HepG2 (cell line): Measurements from ENCODE around the gene NMT2.

Experiments
- KDM4B ChIP-seq: sonication (generic); formaldehyde crosslinking; IDR thresholded peaks from 2 replicates; pipeline ENCODE4 v1.4.0; 2020; ENCODE audit warnings: missing genetic modification reagents
- PRMT3 ChIP-seq: sonication (generic); formaldehyde crosslinking; IDR thresholded peaks from 2 replicates; pipeline ENCODE4 v1.8.1; 2022; ENCODE audit warnings: low read depth, mild to moderate bottlenecking, moderate library complexity, missing genetic modification reagents, borderline replicate concordance
- ZNF768 ChIP-seq: sonication (generic); formaldehyde crosslinking; IDR thresholded peaks from 2 replicates; pipeline ENCODE4 v1.4.0; 2020; ENCODE audit warnings: missing genetic modification reagents
- TF ChIP-seq, protein P1 (sequence below): sonication (generic); formaldehyde crosslinking; IDR thresholded peaks from 2 replicates; pipeline ENCODE4 v1.5.0; 2020; ENCODE audit warnings: mild to moderate bottlenecking, missing genetic modification reagents, moderate library complexity
- TF ChIP-seq, protein P2 (sequence below): sonication (generic); formaldehyde crosslinking; conservative IDR thresholded peaks from 2 replicates; pipeline ENCODE4 v1.5.0; 2020; ENCODE audit warnings: missing genetic modification reagents
- TF ChIP-seq, protein P3 (sequence below): sonication (generic); formaldehyde crosslinking; IDR thresholded peaks from 2 replicates; pipeline ENCODE4 v1.4.0; 2020; ENCODE audit warnings: mild to moderate bottlenecking, missing genetic modification reagents
- TF ChIP-seq, protein P4 (sequence below): sonication (generic); formaldehyde crosslinking; IDR thresholded peaks from 2 replicates; pipeline ENCODE4 v1.4.0; 2020; ENCODE audit warnings: missing genetic modification reagents

DNA sequence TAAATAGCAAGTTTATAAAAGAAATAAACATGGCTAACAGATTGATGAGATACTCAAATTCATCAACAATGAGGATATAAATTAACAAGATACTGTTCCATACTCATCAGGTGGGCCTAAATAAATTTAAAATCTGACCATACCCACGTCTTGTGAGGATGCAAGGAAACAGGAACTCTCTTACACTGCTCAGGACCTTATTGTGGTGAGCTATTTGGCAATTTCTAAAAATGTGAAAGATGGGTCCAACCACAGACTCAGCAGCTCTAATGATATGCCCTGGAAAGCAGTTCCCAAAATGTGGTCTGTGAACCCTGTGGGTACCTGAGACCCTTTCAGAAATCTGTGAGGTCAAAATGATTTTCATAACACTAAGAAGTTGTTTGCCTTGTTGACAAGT is 49.9 kb downstream of the NMT2 start:
- TF ChIP-seq, protein P1, sequence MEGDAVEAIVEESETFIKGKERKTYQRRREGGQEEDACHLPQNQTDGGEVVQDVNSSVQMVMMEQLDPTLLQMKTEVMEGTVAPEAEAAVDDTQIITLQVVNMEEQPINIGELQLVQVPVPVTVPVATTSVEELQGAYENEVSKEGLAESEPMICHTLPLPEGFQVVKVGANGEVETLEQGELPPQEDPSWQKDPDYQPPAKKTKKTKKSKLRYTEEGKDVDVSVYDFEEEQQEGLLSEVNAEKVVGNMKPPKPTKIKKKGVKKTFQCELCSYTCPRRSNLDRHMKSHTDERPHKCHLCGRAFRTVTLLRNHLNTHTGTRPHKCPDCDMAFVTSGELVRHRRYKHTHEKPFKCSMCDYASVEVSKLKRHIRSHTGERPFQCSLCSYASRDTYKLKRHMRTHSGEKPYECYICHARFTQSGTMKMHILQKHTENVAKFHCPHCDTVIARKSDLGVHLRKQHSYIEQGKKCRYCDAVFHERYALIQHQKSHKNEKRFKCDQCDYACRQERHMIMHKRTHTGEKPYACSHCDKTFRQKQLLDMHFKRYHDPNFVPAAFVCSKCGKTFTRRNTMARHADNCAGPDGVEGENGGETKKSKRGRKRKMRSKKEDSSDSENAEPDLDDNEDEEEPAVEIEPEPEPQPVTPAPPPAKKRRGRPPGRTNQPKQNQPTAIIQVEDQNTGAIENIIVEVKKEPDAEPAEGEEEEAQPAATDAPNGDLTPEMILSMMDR (CRISPR knock-in tag): no peak
- no peak for TF ChIP-seq PRMT3 (CRISPR knock-in tag)
- TF ChIP-seq, protein P2, sequence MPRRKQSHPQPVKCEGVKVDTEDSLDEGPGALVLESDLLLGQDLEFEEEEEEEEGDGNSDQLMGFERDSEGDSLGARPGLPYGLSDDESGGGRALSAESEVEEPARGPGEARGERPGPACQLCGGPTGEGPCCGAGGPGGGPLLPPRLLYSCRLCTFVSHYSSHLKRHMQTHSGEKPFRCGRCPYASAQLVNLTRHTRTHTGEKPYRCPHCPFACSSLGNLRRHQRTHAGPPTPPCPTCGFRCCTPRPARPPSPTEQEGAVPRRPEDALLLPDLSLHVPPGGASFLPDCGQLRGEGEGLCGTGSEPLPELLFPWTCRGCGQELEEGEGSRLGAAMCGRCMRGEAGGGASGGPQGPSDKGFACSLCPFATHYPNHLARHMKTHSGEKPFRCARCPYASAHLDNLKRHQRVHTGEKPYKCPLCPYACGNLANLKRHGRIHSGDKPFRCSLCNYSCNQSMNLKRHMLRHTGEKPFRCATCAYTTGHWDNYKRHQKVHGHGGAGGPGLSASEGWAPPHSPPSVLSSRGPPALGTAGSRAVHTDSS (CRISPR knock-in tag): no peak
- no peak for TF ChIP-seq ZNF768 (CRISPR knock-in tag)
- no peak for TF ChIP-seq KDM4B
- TF ChIP-seq, protein P3, sequence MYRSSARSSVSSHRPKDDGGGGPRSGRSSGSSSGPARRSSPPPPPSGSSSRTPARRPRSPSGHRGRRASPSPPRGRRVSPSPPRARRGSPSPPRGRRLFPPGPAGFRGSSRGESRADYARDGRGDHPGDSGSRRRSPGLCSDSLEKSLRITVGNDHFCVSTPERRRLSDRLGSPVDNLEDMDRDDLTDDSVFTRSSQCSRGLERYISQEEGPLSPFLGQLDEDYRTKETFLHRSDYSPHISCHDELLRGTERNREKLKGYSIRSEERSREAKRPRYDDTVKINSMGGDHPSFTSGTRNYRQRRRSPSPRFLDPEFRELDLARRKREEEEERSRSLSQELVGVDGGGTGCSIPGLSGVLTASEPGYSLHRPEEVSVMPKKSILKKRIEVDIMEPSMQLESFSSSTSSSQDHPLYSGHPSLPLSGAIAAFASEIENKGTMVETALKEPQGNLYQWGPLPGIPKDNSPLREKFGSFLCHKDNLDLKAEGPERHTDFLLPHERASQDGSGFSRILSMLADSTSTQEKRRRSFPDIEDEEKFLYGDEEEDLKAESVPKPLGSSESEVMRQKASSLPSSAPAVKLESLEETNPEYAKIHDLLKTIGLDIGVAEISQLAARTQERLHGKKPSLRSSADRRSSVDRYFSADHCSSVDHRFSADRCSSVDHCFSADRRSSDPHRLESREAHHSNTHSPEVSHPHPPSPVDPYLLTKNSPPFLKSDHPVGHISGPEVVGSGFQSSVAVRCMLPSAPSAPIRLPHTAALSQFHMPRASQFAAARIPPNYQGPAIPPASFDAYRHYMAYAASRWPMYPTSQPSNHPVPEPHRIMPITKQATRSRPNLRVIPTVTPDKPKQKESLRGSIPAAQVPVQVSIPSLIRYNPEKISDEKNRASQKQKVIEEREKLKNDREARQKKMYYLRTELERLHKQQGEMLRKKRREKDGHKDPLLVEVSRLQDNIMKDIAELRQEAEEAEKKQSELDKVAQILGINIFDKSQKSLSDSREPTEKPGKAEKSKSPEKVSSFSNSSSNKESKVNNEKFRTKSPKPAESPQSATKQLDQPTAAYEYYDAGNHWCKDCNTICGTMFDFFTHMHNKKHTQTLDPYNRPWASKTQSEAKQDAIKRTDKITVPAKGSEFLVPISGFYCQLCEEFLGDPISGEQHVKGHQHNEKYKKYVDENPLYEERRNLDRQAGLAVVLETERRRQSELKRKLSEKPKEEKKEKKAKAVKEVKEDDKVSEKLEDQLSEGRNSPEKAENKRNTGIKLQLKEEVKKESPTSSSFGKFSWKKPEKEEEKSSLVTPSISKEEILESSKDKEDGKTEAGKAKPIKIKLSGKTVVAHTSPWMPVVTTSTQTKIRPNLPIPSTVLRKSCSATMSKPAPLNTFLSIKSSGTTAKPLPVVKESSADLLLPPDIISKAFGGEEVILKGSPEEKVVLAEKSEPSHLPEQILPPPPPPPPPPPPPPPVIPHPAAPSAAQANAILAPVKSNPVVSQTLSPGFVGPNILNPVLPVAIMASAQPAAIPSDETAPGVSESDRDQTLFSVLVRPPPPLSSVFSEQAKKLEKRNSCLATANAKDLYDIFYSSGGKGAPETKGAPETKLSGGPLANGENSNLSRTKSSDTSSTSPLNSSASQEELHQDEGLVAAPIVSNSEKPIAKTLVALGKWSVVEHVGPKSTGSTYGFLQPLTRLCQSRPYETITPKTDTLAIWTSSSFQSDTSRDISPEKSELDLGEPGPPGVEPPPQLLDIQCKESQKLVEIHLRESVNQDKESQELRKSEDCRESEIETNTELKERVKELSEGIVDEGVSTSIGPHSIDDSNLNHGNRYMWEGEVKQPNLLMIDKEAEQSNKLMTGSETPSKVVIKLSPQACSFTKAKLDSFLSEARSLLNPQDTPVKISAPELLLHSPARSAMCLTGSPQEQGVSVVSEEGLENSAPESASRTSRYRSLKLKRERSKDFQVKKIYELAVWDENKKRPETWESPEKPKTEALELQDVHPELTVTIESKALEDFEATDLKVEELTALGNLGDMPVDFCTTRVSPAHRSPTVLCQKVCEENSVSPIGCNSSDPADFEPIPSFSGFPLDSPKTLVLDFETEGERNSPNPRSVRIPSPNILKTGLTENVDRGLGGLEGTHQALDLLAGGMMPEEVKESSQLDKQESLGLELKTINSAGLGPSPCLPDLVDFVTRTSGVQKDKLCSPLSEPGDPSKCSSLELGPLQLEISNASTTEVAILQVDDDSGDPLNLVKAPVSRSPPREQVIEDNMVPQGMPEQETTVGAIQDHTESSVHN: no peak
- TF ChIP-seq, protein P4, sequence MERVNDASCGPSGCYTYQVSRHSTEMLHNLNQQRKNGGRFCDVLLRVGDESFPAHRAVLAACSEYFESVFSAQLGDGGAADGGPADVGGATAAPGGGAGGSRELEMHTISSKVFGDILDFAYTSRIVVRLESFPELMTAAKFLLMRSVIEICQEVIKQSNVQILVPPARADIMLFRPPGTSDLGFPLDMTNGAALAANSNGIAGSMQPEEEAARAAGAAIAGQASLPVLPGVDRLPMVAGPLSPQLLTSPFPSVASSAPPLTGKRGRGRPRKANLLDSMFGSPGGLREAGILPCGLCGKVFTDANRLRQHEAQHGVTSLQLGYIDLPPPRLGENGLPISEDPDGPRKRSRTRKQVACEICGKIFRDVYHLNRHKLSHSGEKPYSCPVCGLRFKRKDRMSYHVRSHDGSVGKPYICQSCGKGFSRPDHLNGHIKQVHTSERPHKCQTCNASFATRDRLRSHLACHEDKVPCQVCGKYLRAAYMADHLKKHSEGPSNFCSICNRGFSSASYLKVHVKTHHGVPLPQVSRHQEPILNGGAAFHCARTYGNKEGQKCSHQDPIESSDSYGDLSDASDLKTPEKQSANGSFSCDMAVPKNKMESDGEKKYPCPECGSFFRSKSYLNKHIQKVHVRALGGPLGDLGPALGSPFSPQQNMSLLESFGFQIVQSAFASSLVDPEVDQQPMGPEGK (CRISPR knock-in tag): no peak
